OCI-LY7 (cell line): ENCODE data around the gene NTM. TPM values are rescaled to one million over a fixed set of nuclear protein-coding genes. Genes with fewer than 3 reads are reported as not detected.

ENCODE experiments used
- BruUV-seq: library from RNA; stranded (reverse); fragments of 400-500 nt; replicated peaks from 2 replicates; lab custom pipeline; 2021; lab: Mats Ljungman, UMichigan
- CTCF ChIA-PET: fragments of 300-600 bp; sonication (Branson Sonifier 250); formaldehyde crosslinking; loops from one replicate; lab custom pipeline; 2022; ENCODE audit warnings: antibody characterized with exemption; ENCODE audit not compliant: unreplicated experiment; lab: Charles Lee
- POLR2A ChIA-PET: fragments of 300-600 bp; sonication (Branson Sonifier 250); formaldehyde crosslinking; loops from one replicate; lab custom pipeline; 2022; ENCODE audit warnings: antibody characterized with exemption; lab: Charles Lee
- DNase-seq: peaks from one replicate; pipeline ENCODE4 v3.0.0-alpha.2; 2015; ENCODE audit warnings: low spot score
- H2AFZ ChIP-seq: fragments of 200-600 bp; sonication (generic), shearing (Covaris generic); 2 replicates; pipeline ENCODE4 v1.6.1; 2014; ENCODE audit warnings: mild to moderate bottlenecking, antibody characterized with exemption, low read length, moderate library complexity
- H3K27ac ChIP-seq: fragments of 200-600 bp; sonication (generic); 2 replicates; pipeline ENCODE4 v1.5.1; 2014; ENCODE audit warnings: mixed run types, low read depth, mild to moderate bottlenecking, moderate library complexity, low read length, inconsistent platforms; ENCODE audit not compliant: poor library complexity, severe bottlenecking
- H3K36me3 ChIP-seq: fragments of 200-600 bp; sonication (generic); 2 replicates; pipeline ENCODE4 v1.6.1; 2014; ENCODE audit warnings: mild to moderate bottlenecking, antibody characterized with exemption, low read length, moderate library complexity, mixed read lengths; ENCODE audit not compliant: insufficient read depth
- H3K4me1 ChIP-seq: fragments of 200-600 bp; sonication (generic); 2 replicates; pipeline ENCODE4 v1.5.1; 2014; ENCODE audit warnings: mild to moderate bottlenecking, low read length; ENCODE audit not compliant: insufficient read depth, poor library complexity, severe bottlenecking
- H3K4me2 ChIP-seq: fragments of 200-600 bp; sonication (generic); 2 replicates; pipeline ENCODE4 v1.6.1; 2014; ENCODE audit warnings: mild to moderate bottlenecking, low read length
- H3K4me3 ChIP-seq: fragments of 200-600 bp; sonication (generic); 2 replicates; pipeline ENCODE4 v1.5.1; 2014; ENCODE audit warnings: mild to moderate bottlenecking, low read depth, low read length; ENCODE audit not compliant: poor library complexity, severe bottlenecking
- H3K79me2 ChIP-seq: fragments of 200-600 bp; sonication (generic); 2 replicates; pipeline ENCODE4 v1.6.1; 2016; ENCODE audit warnings: low read depth, mild to moderate bottlenecking, low read length, moderate library complexity, mixed read lengths; ENCODE audit not compliant: insufficient read depth
- H3K9me2 ChIP-seq: fragments of 200-600 bp; sonication (generic); 2 replicates; pipeline ENCODE4 v1.6.1; 2016; ENCODE audit warnings: mild to moderate bottlenecking, low read length, mixed read lengths; ENCODE audit not compliant: insufficient read depth
- H3K9me3 ChIP-seq: fragments of 200-600 bp; sonication (generic); 2 replicates; pipeline ENCODE4 v1.6.1; 2014; ENCODE audit warnings: mild to moderate bottlenecking, mixed run types, low read length, mixed read lengths
- H4K20me1 ChIP-seq: fragments of 200-600 bp; sonication (generic); 2 replicates; pipeline ENCODE4 v1.6.1; 2014; ENCODE audit warnings: mild to moderate bottlenecking, antibody characterized with exemption, low read length, moderate library complexity, mixed read lengths; ENCODE audit not compliant: insufficient read depth
- EZH2phosphoT487 ChIP-seq: fragments of 200-600 bp; sonication (generic); IDR thresholded peaks from 2 replicates; pipeline ENCODE4 v1.6.1; 2018; ENCODE audit warnings: low read depth, borderline replicate concordance, mild to moderate bottlenecking, mixed run types, antibody characterized with exemption, low read length, moderate library complexity, mixed read lengths
- intact Hi-C: fragments of 100-400 bp; cut with micrococcal nuclease; formaldehyde crosslinking; loops from one replicate; pipeline ENCODE4 v1.10.0; 2022; ENCODE audit not compliant: unreplicated experiment
- total RNA-seq, 2 experiments: library from RNA; depleted of rRNA in 1 of 2; stranded (reverse); fragments of >200 nt in 1 of 2; shearing (Covaris generic) in 1 of 2; gene quantifications; 2 replicates each; pipeline ENCODE4 v1.2.3, GENCODE V29; 2014 to 2022
- TF ChIP-seq, protein P1 (sequence below): fragments of 200-600 bp; sonication (generic); conservative IDR thresholded peaks from 2 replicates; pipeline ENCODE4 v1.5.1; 2014; ENCODE audit warnings: mild to moderate bottlenecking, antibody characterized with exemption, low read length, moderate library complexity, mixed read lengths

The NTM gene
- total RNA-seq, 2 experiments from 2014 or later: not detected

DNA sequence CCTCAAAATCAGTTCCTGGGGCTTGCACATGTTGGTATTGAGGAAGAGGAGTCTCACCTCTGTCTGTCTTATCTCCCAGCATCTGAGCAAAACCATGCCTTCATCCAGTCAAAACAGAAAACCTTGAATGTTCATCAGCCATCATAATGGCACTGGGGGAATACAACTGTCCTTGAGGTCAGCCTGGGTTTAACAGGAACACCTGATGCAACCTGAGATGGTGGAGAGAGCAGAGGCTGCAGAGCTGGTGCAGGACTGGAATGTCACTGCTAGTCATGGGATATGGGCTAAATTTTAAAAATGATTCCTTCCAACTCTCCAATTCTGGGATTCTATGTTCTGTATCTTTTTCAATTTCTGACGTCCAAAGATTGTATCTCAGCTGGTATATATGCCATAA is 931.0 kb downstream of the NTM start:
- H4K20me1 ChIP-seq: no peaks in the 10 kb centered on the region
- H3K9me2 ChIP-seq: no peaks in the 10 kb centered on the region
- ChIA-PET CTCF (no interaction called here), POLR2A (no interaction called here)
- DNase-seq: no peak
- no peaks in the 10 kb centered on the region for H3K79me2 ChIP-seq
- H3K9me3 ChIP-seq: no peaks in the 10 kb centered on the region
- TF ChIP-seq, protein P1, sequence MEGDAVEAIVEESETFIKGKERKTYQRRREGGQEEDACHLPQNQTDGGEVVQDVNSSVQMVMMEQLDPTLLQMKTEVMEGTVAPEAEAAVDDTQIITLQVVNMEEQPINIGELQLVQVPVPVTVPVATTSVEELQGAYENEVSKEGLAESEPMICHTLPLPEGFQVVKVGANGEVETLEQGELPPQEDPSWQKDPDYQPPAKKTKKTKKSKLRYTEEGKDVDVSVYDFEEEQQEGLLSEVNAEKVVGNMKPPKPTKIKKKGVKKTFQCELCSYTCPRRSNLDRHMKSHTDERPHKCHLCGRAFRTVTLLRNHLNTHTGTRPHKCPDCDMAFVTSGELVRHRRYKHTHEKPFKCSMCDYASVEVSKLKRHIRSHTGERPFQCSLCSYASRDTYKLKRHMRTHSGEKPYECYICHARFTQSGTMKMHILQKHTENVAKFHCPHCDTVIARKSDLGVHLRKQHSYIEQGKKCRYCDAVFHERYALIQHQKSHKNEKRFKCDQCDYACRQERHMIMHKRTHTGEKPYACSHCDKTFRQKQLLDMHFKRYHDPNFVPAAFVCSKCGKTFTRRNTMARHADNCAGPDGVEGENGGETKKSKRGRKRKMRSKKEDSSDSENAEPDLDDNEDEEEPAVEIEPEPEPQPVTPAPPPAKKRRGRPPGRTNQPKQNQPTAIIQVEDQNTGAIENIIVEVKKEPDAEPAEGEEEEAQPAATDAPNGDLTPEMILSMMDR: no peak
- TF ChIP-seq EZH2phosphoT487: no peak
- BruUV-seq: no TSS peak
- no peaks in the 10 kb centered on the region for H3K4me1 ChIP-seq
- H3K4me2 ChIP-seq: no peak overlapping the region
- no peak overlapping the region for H3K27ac ChIP-seq
- H3K36me3 ChIP-seq: no peaks in the 10 kb centered on the region
- no peak overlapping the region for H2AFZ ChIP-seq
- intact Hi-C loops: no loop called here
- no peak overlapping the region for H3K4me3 ChIP-seq

DNA sequence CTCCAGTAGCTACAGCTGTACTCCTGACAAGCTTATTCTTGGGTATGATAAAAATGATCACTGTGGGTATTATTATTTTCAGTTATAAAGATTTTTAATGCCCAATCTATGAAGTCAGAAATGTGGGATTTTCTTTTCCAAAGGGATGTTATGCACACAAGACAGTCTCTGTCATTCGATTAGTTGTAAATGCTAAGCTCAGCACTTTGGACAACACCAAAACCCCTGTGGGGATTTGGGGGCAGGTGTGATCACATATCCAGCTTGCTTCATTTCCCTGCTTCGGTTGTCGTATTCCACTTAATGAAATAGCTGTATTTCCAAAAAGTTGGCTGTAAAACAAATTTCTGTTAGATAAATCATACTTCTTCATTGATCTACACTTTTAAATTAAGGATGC is 931.5 kb downstream of the NTM start:
- no peaks in the 10 kb centered on the region for H3K4me1 ChIP-seq
- H3K4me2 ChIP-seq: no peak overlapping the region
- no peak overlapping the region for H2AFZ ChIP-seq
- POLR2A ChIA-PET: no interaction called here
- H3K9me2 ChIP-seq: no peaks in the 10 kb centered on the region
- intact Hi-C loops: no loop called here
- no peaks in the 10 kb centered on the region for H4K20me1 ChIP-seq
- BruUV-seq: no TSS peak
- H3K9me3 ChIP-seq: no peaks in the 10 kb centered on the region
- H3K4me3 ChIP-seq: no peak overlapping the region
- no peaks in the 10 kb centered on the region for H3K79me2 ChIP-seq
- no peak overlapping the region for H3K27ac ChIP-seq
- no peak for DNase-seq
- CTCF ChIA-PET: no interaction called here
- no peaks in the 10 kb centered on the region for H3K36me3 ChIP-seq
- TF ChIP-seq, protein P1: no peak
- no peak for TF ChIP-seq EZH2phosphoT487

DNA sequence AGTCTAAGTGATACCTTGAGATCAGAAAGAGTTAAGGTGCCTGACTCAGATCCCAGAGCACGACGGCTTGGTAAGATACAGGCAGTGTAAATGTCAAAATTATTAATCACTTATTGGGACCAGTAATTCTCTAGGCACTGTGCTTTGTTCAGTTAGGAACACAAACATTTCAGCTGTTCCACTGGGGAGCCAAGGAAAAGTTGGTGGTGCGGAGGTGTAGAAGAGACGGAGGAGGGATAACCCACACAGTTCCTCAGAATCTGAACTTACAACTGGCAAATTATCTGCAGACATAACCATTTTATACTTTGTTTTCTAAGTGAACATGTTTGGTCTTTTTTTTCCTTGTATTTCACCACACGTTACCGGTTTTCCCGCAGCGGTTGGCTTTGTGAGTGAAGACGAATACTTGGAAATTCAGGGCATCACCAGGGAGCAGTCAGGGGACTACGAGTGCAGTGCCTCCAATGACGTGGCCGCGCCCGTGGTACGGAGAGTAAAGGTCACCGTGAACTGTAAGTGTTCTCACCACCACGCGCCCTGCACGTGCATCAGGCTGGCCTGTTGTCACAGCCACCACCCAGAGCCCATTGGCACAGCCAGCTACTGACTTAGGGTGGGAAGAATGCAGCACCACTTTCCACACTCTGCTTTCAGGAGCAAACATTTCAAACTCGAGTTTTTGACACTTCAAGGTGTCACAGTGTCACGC is 937.0 kb downstream of the NTM start:
- TF ChIP-seq, protein P1: no peak
- TF ChIP-seq EZH2phosphoT487: no peak
- Histone ChIP-seq H3K9me3 (no peaks in the 10 kb centered on the region), H3K27ac (no peak overlapping the region), H3K79me2 (no peaks in the 10 kb centered on the region), H3K36me3 (no peaks in the 10 kb centered on the region), H2AFZ (no peak overlapping the region), H4K20me1 (no peaks in the 10 kb centered on the region), H3K4me2 (no peak overlapping the region), H3K4me3 (no peak overlapping the region), H3K4me1 (no peaks in the 10 kb centered on the region), H3K9me2 (no peaks in the 10 kb centered on the region)
- ChIA-PET CTCF (no interaction called here), POLR2A (no interaction called here)
- no peak for DNase-seq
- no TSS peak for BruUV-seq
- intact Hi-C loops: no loop called here
